A549 (cell line): ENCODE data around the gene GABBR2. TPM values are rescaled to one million over a fixed set of nuclear protein-coding genes. Genes with fewer than 3 reads are reported as not detected.

Experiments used
- ATAC-seq, 2 experiments: fragments of 200-7000 bp in 1 of 2; fragments of >200 bp in 1 of 2; cut with Nextera tagmentation in 1 of 2; cut with Tn5 transposase in 1 of 2; 3 replicates each; pipeline versions ENCODE4 v1.8.0 to v1.9.1; 2018 to 2020; ENCODE audit warnings: mild to moderate bottlenecking in 1 of 2, moderate library complexity in 1 of 2
- CTCF ChIA-PET: fragments of 300-600 bp; sonication (Branson Sonifier 250); formaldehyde crosslinking; extraction: SDS; loops from one replicate; lab custom pipeline; 2021; ENCODE audit warnings: antibody characterized with exemption, inconsistent platforms; lab: Yijun Ruan, JAX
- POLR2A ChIA-PET: fragments of 350-600 bp; formaldehyde crosslinking; extraction: SDS; loops from one replicate; lab custom pipeline; 2021; ENCODE audit warnings: antibody characterized with exemption, inconsistent platforms; lab: Yijun Ruan, JAX
- DNase-seq, 2 experiments: peaks; one replicate each; pipeline versions ENCODE4 v3.0.0 to v3.0.0-alpha.2; 2011 to 2016; ENCODE audit warnings: low read depth in 1 of 2, low spot score in 1 of 2
- FAIRE-seq: peaks from 2 replicates; lab custom pipeline; 2011; peaks lifted over from hg19 to GRCh38; lab: Jason Lieb, UNC
- H3K27ac ChIP-seq, 2 experiments: fragments of >200 bp; sonication (Bioruptor Twin); formaldehyde crosslinking; 3 replicates each; pipeline ENCODE4 v1.5.1; 2016 to 2017
- H3K4me1 ChIP-seq: fragments of >200 bp; sonication (Bioruptor Twin); formaldehyde crosslinking; 3 replicates; pipeline ENCODE4 v1.6.1; 2016
- H3K4me2 ChIP-seq: fragments of >200 bp; sonication (Bioruptor Twin); formaldehyde crosslinking; 3 replicates; pipeline ENCODE4 v1.6.1; 2016
- H3K4me3 ChIP-seq: fragments of >200 bp; sonication (Bioruptor Twin); formaldehyde crosslinking; 3 replicates; pipeline ENCODE4 v1.5.1; 2016
- H3K9me3 ChIP-seq: fragments of >200 bp; sonication (Bioruptor Twin); formaldehyde crosslinking; 3 replicates; pipeline ENCODE4 v1.6.1; 2016
- BHLHE40 ChIP-seq: IDR thresholded peaks from 2 replicates; pipeline ENCODE4 v1.6.1; 2012; ENCODE audit warnings: low read depth, low read length, inconsistent platforms
- CBX2 ChIP-seq: fragments of 200-600 bp; sonication (generic); IDR thresholded peaks from 2 replicates; pipeline ENCODE4 v1.6.1; 2016; ENCODE audit warnings: low read depth, mild to moderate bottlenecking, borderline replicate concordance
- EP300 ChIP-seq, 2 experiments: fragments of >200 bp; sonication (Bioruptor Twin); formaldehyde crosslinking; IDR thresholded peaks; 2 replicates in 1 of 2; 3 replicates in 1 of 2; pipeline ENCODE4 v1.6.1; 2016 to 2017
- GATA3 ChIP-seq: IDR thresholded peaks from 2 replicates; pipeline ENCODE4 v1.6.1; 2012; ENCODE audit warnings: borderline replicate concordance
- HOXB13 ChIP-seq: fragments of 250-450 bp; sonication (Bioruptor Pico); IDR thresholded peaks from 2 replicates; pipeline ENCODE4 v1.5.0; 2020; ENCODE audit warnings: low read depth, mild to moderate bottlenecking, moderate library complexity
- JUN ChIP-seq, 2 experiments: fragments of >200 bp; sonication (Bioruptor Twin); formaldehyde crosslinking; IDR thresholded peaks; 2 replicates in 1 of 2; 3 replicates in 1 of 2; pipeline ENCODE4 v1.6.1; 2016 to 2017
- JUNB ChIP-seq: fragments of >200 bp; sonication (Bioruptor Twin); formaldehyde crosslinking; IDR thresholded peaks from 2 replicates; pipeline ENCODE4 v1.6.1; 2016
- MAZ ChIP-seq: fragments of 150-350 bp; IDR thresholded peaks from 2 replicates; pipeline ENCODE4 v1.6.1; 2014; ENCODE audit warnings: antibody characterized with exemption, low read depth, low read length, borderline replicate concordance
- MYC ChIP-seq: IDR thresholded peaks from 2 replicates; pipeline ENCODE4 v1.6.1; 2012; ENCODE audit warnings: mild to moderate bottlenecking, inconsistent platforms, low read length, improper control_type of control experiment, borderline replicate concordance
- NFE2L2 ChIP-seq: fragments of 150-350 bp; conservative IDR thresholded peaks from 2 replicates; pipeline ENCODE4 v1.6.1; 2014; ENCODE audit warnings: low read length
- NR3C1 ChIP-seq: fragments of >200 bp; sonication (Bioruptor Twin); formaldehyde crosslinking; IDR thresholded peaks from 3 replicates; pipeline ENCODE4 v1.6.1; 2017
- PHF8 ChIP-seq: fragments of 200-600 bp; sonication (generic); IDR thresholded peaks from 2 replicates; pipeline ENCODE4 v1.6.1; 2016; ENCODE audit warnings: low read depth, mild to moderate bottlenecking, antibody characterized with exemption, moderate library complexity, borderline replicate concordance
- RAD21 ChIP-seq, 2 experiments: fragments of >200 bp in 1 of 2; sonication (Bioruptor Twin) in 1 of 2; formaldehyde crosslinking in 1 of 2; IDR thresholded peaks in 1 of 2; conservative IDR thresholded peaks in 1 of 2; 2 replicates in 1 of 2; 3 replicates in 1 of 2; pipeline ENCODE4 v1.6.1; 2012 to 2018; ENCODE audit warnings: inconsistent platforms in 1 of 2
- RCOR1 ChIP-seq: fragments of 150-350 bp; IDR thresholded peaks from 2 replicates; pipeline ENCODE4 v1.6.1; 2014; ENCODE audit warnings: antibody characterized with exemption, low read length, low read depth
- TFCP2L1 ChIP-seq: fragments of 250-450 bp; sonication (Bioruptor Pico); IDR thresholded peaks from 2 replicates; pipeline ENCODE4 v1.5.0; 2021; ENCODE audit warnings: mild to moderate bottlenecking
- TP53 ChIP-seq: fragments of 250-450 bp; sonication (Bioruptor Pico); IDR thresholded peaks from 2 replicates; pipeline ENCODE4 v1.5.0; 2021; ENCODE audit warnings: mild to moderate bottlenecking, moderate library complexity
- ZC3H11A ChIP-seq: fragments of 450-650 bp; IDR thresholded peaks from 2 replicates; pipeline ENCODE4 v1.6.1; 2014; ENCODE audit warnings: antibody characterized with exemption, mild to moderate bottlenecking
- ZFP36 ChIP-seq: fragments of 450-650 bp; IDR thresholded peaks from 2 replicates; pipeline ENCODE4 v1.6.1; 2014; ENCODE audit warnings: borderline replicate concordance; ENCODE audit not compliant: partially characterized antibody
- ZNF302 ChIP-seq: fragments of 250-450 bp; sonication (Bioruptor Pico); IDR thresholded peaks from 2 replicates; pipeline ENCODE4 v1.9.0; 2021; ENCODE audit warnings: inconsistent platforms, mild to moderate bottlenecking, moderate library complexity
- ZSCAN20 ChIP-seq: fragments of 250-450 bp; sonication (Bioruptor Pico); IDR thresholded peaks from 2 replicates; pipeline ENCODE4 v1.8.0; 2022; ENCODE audit warnings: mild to moderate bottlenecking, moderate library complexity
- WGBS: methylation state at CpG from one replicate; pipeline ENCODE4 v1.1.6; 2017; ENCODE audit errors: missing lambda C conversion rate; 5-methylcytosine and 5-hydroxymethylcytosine counted together
- polyA plus RNA-seq, 4 experiments: library from polyadenylated mRNA; depleted of rRNA in 3 of 4; stranded (reverse); fragments of >200 nt; fragmentation: RNase III in 1 of 4; extraction: RNeasy Plus Mini Kit Qiagen cat#74134 plus additional on column Dnase treatment in 1 of 4; gene quantifications; 2 replicates in 3 of 4; 3 replicates in 1 of 4; pipeline ENCODE4 v1.2.3, GENCODE V29; 2011 to 2017
- TF ChIP-seq, protein P1 (sequence below): fragments of 250-450 bp; sonication (Bioruptor Pico); IDR thresholded peaks from 2 replicates; pipeline ENCODE4 v1.5.0; 2021; ENCODE audit warnings: mild to moderate bottlenecking, moderate library complexity, borderline replicate concordance
- TF ChIP-seq, protein P2 (sequence below): fragments of 450-650 bp; IDR thresholded peaks from 2 replicates; pipeline ENCODE4 v1.6.1; 2014; ENCODE audit warnings: antibody characterized with exemption
- TF ChIP-seq, protein P3 (sequence below): fragments of 150-350 bp; IDR thresholded peaks from 2 replicates; pipeline ENCODE4 v1.6.1; 2014; ENCODE audit warnings: low read depth, mild to moderate bottlenecking, low read length
- TF ChIP-seq, protein P4 (sequence below): IDR thresholded peaks from 2 replicates; pipeline ENCODE4 v1.6.1; 2012

GABBR2 gene
- polyA plus RNA-seq, 2 of the 4 experiments (the other 2 are of a cell fraction): 0.08 to 0.57 TPM

DNA sequence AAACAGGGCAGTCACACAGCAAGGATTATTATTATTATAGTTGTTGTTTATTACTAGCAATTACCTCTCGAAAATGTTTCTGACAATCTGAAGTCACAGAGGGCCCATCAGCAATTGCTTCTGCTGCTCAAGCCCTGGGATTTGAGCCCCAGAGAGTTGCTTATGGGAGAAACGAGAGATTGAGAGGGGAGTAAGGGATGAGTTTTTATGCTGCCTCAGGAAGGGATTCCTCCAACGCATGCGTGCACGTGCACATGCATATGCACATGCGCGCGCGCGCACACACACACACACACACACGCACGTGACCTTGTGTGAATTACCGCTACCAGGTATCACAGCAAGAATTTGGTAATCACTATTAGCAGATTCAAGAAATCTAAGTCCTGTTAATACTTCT is 264.1 kb downstream of the GABBR2 start (continued):
- TF ChIP-seq, protein P1, sequence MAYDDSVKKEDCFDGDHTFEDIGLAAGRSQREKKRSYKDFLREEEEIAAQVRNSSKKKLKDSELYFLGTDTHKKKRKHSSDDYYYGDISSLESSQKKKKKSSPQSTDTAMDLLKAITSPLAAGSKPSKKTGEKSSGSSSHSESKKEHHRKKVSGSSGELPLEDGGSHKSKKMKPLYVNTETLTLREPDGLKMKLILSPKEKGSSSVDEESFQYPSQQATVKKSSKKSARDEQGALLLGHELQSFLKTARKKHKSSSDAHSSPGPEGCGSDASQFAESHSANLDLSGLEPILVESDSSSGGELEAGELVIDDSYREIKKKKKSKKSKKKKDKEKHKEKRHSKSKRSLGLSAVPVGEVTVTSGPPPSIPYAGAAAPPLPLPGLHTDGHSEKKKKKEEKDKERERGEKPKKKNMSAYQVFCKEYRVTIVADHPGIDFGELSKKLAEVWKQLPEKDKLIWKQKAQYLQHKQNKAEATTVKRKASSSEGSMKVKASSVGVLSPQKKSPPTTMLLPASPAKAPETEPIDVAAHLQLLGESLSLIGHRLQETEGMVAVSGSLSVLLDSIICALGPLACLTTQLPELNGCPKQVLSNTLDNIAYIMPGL (CRISPR knock-in tag): no peak
- TF ChIP-seq NR3C1: no peak
- TF ChIP-seq, protein P2, sequence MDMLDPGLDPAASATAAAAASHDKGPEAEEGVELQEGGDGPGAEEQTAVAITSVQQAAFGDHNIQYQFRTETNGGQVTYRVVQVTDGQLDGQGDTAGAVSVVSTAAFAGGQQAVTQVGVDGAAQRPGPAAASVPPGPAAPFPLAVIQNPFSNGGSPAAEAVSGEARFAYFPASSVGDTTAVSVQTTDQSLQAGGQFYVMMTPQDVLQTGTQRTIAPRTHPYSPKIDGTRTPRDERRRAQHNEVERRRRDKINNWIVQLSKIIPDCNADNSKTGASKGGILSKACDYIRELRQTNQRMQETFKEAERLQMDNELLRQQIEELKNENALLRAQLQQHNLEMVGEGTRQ: no peak
- no peak for TF ChIP-seq NFE2L2
- TF ChIP-seq RCOR1: no peak
- no peak for TF ChIP-seq CBX2
- TF ChIP-seq ZFP36: no peak
- TF ChIP-seq RAD21 (conservative IDR thresholded peaks at IDR 0.05 in 1 of 2, IDR thresholded peaks at IDR 0.05 in 1 of 2): no peak
- no peak for TF ChIP-seq BHLHE40

DNA sequence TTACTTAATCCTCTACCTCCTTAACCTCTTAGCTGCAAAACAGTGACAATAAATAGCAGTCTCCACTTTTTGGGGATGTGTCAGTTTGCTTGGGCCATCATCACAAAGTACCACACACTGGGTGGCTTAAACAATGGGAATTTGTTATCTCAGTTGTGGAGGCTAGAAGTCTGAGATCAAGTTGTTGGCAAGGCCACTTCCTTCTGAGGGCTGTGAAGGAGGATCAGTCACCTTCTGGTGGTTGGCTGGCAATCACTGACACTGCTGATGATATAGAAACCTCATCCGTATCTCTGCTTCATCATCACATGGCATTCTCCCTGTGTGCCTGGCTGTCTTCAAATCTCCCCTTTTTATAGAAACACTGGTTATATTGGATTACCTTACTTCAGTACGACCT is 266.2 kb downstream of the GABBR2 start:
- POLR2A ChIA-PET: no interaction called here
- 30% methylated on average over 2 of the region's 2 CpGs for WGBS

DNA sequence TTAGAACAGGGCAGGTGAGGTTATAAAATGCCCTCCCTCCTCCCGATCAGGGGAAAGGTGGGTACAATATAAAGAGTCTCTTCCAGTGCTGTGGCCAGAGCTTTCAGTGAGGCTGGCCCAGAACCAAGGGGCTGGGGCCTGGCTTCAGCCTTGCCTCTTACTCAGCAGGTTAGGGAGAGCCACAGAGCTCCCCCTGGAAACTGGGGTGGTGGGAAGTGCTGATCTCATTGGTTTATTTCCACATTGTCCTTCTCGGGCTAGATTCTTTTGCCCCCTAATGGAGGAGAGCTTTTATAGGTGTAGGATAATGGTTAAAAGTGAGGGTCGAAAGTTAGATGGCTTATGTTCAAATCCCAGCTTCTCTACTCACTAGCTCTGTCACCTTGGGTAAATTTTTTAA is 266.6 kb downstream of the GABBR2 start:
- ChIA-PET CTCF (interaction anchor here (1.2 kb wide), 1 partner anchor 11 kb away, joined by 3 read pairs; no protein-coding TSS in a partner anchor), POLR2A (no interaction called here)
- ATAC-seq: no peak
- no peak overlapping the region for H3K27ac ChIP-seq
- TF ChIP-seq HOXB13 (CRISPR knock-in tag) (no peak), JUNB (no peak), TFCP2L1 (CRISPR knock-in tag) (no peak), PHF8 (no peak), NR3C1 (no peak), EP300 (IDR thresholded peaks at IDR 0.05) (no peak), ZC3H11A (no peak), ZNF302 (CRISPR knock-in tag) (no peak), GATA3 (no peak), MYC (no peak), ZSCAN20 (CRISPR knock-in tag) (no peak), RAD21 (conservative IDR thresholded peaks at IDR 0.05 in 1 of 2, IDR thresholded peaks at IDR 0.05 in 1 of 2) (no peak), TP53 (no peak), JUN (IDR thresholded peaks at IDR 0.05) (no peak)
- TF ChIP-seq, protein P1 (CRISPR knock-in tag): no peak
- TF ChIP-seq, protein P2: no peak
- TF ChIP-seq, protein P3, sequence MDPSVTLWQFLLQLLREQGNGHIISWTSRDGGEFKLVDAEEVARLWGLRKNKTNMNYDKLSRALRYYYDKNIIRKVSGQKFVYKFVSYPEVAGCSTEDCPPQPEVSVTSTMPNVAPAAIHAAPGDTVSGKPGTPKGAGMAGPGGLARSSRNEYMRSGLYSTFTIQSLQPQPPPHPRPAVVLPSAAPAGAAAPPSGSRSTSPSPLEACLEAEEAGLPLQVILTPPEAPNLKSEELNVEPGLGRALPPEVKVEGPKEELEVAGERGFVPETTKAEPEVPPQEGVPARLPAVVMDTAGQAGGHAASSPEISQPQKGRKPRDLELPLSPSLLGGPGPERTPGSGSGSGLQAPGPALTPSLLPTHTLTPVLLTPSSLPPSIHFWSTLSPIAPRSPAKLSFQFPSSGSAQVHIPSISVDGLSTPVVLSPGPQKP: no peak
- TF ChIP-seq, protein P4, sequence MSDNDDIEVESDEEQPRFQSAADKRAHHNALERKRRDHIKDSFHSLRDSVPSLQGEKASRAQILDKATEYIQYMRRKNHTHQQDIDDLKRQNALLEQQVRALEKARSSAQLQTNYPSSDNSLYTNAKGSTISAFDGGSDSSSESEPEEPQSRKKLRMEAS: no peak
- WGBS: 13% methylated on average over 3 of the region's 3 CpGs
- DNase-seq: no peak
- FAIRE-seq: no peak
- H3K4me1 ChIP-seq: no peaks in the 10 kb centered on the region
- H3K4me2 ChIP-seq: no peak overlapping the region
- no peak overlapping the region for H3K4me3 ChIP-seq
- H3K9me3 ChIP-seq: no peaks in the 10 kb centered on the region

More for the DNA sequence above, 266.2 kb downstream of the GABBR2 start:
- no peak for TF ChIP-seq MAZ
- no peak overlapping the region for H3K4me2 ChIP-seq
- H3K9me3 ChIP-seq: no peaks in the 10 kb centered on the region
- no peak for ATAC-seq
- CTCF ChIA-PET: no interaction called here
- no peak for FAIRE-seq
- DNase-seq: no peak
- H3K27ac ChIP-seq: no peak overlapping the region
- no peaks in the 10 kb centered on the region for H3K4me1 ChIP-seq
- no peak overlapping the region for H3K4me3 ChIP-seq
